ENCODE data around the gene RBPJL. TPM values are rescaled to one million over a fixed set of nuclear protein-coding genes. Genes with fewer than 3 reads are reported as not detected.

RBPJL gene
- total and polyA plus RNA-seq, 2 of the 13 experiments (the other 11 are each of a cell fraction or from before 2014, with no cell fraction given), result not detected

- no peak for TF ChIP-seq CEBPZ (IDR thresholded peaks at IDR 0.05; ENCODE audit: low read length)
- 0 out of 2 replicates have a peak, but pooled peaks have one; percentile 28 for TF ChIP-seq SOX5 (CRISPR knock-in tag; IDR thresholded peaks at IDR 0.05; ENCODE audit: borderline replicate concordance)
- TF ChIP-seq ATF7 (IDR thresholded peaks at IDR 0.05), result no peak
- no peak for TF ChIP-seq ATF7 (CRISPR knock-in tag; IDR thresholded peaks at IDR 0.05)
- peak; percentile 86; the same call in 1 of the 2 replicates for TF ChIP-seq ZNF747 (CRISPR knock-in tag; IDR thresholded peaks at IDR 0.05; ENCODE audit: borderline replicate concordance)
- TF ChIP-seq ZBTB3 (CRISPR knock-in tag; IDR thresholded peaks at IDR 0.05; ENCODE audit: borderline replicate concordance, low read depth), result 0 out of 2 replicates have a peak, but pooled peaks have one; percentile 3
- 0 out of 2 replicates have a peak, but pooled peaks have one; percentile 17 for TF ChIP-seq ZMYM4 (CRISPR knock-in tag; IDR thresholded peaks at IDR 0.05)
- TF ChIP-seq MIER3 (CRISPR knock-in tag; IDR thresholded peaks at IDR 0.05; ENCODE audit: borderline replicate concordance), result no peak
- no peak for TF ChIP-seq IRX3 (CRISPR knock-in tag; IDR thresholded peaks at IDR 0.05; ENCODE audit: borderline replicate concordance, low read depth)
- TF ChIP-seq GRHL1 (CRISPR knock-in tag; conservative IDR thresholded peaks at IDR 0.05), result no peak
- TF ChIP-seq ZNF543 (CRISPR knock-in tag; IDR thresholded peaks at IDR 0.05), result no peak
- no peak for TF ChIP-seq ZBTB21 (CRISPR knock-in tag; IDR thresholded peaks at IDR 0.05)
- no peak for TF ChIP-seq MBNL3 (CRISPR knock-in tag; conservative IDR thresholded peaks at IDR 0.05)
- no peak for TF ChIP-seq THAP11 (CRISPR knock-in tag; IDR thresholded peaks at IDR 0.05)
- no peak for TF ChIP-seq ZNF563 (CRISPR knock-in tag; IDR thresholded peaks at IDR 0.05)
- no peak for TF ChIP-seq THYN1 (CRISPR knock-in tag; IDR thresholded peaks at IDR 0.05; ENCODE audit: borderline replicate concordance, low read depth)
- TF ChIP-seq NCOR1 (IDR thresholded peaks at IDR 0.05; ENCODE audit: borderline replicate concordance, low read length), result peak; percentile 32; the same call in 1 of the 2 replicates
- no peak for TF ChIP-seq ZNF354B (CRISPR knock-in tag; IDR thresholded peaks at IDR 0.05)
- TF ChIP-seq ZNF777 (CRISPR knock-in tag; IDR thresholded peaks at IDR 0.05), result peak; percentile 52; the same call in 1 of the 2 replicates
- peak; percentile 68 for TF ChIP-seq ZFY (CRISPR knock-in tag; IDR thresholded peaks at IDR 0.05)
- no peak for TF ChIP-seq MATR3 (CRISPR knock-in tag; IDR thresholded peaks at IDR 0.05)
These were observed 35.6 kb downstream of the RBPJL start (continued) for GRCh38 chr20:45341939-45342854.

All from HepG2 (cell line).